Activated CD4-positive, alpha-beta T cell treated with anti-CD3 and anti-CD28 coated beads, Interleukin-2, amount 10 ng/mL, durations not matched to agents 7 days and 5 days (primary cell): ENCODE results near the gene CIAO1. TPM values are rescaled to one million over a fixed set of nuclear protein-coding genes. Genes with fewer than 3 reads are reported as not detected.

Source experiments
- CTCF ChIA-PET: fragments of 350-600 bp; sonication (Branson Sonifier 250); formaldehyde crosslinking; loops from one replicate; lab custom pipeline; 2021; ENCODE audit warnings: antibody characterized with exemption; lab: Charles Lee
- POLR2A ChIA-PET: fragments of 350-600 bp; sonication (Branson Sonifier 250); formaldehyde crosslinking; loops from one replicate; lab custom pipeline; 2021; ENCODE audit warnings: antibody characterized with exemption; lab: Charles Lee
- DNase-seq: peaks from one replicate; pipeline ENCODE4 v3.0.0-alpha.2; 2020
- H3K27ac Mint-ChIP-seq: one replicate; pipeline ENCODE4 v1.8.0; 2021; ENCODE audit warnings: mild to moderate bottlenecking, moderate library complexity, mixed read lengths
- H3K27me3 Mint-ChIP-seq: one replicate; pipeline ENCODE4 v1.8.0; 2021; ENCODE audit warnings: mixed read lengths
- H3K36me3 Mint-ChIP-seq: one replicate; pipeline ENCODE4 v1.8.0; 2021; ENCODE audit warnings: low read depth, mixed read lengths
- H3K4me1 Mint-ChIP-seq: one replicate; pipeline ENCODE4 v1.8.0; 2021; ENCODE audit warnings: mixed read lengths
- H3K4me3 Mint-ChIP-seq: one replicate; pipeline ENCODE4 v1.8.0; 2021; ENCODE audit warnings: mild to moderate bottlenecking, moderate library complexity, mixed read lengths
- H3K9me3 Mint-ChIP-seq: one replicate; pipeline ENCODE4 v1.8.0; 2021; ENCODE audit warnings: mixed read lengths
- total RNA-seq, 2 experiments: library from RNA; stranded (reverse); gene quantifications; one replicate each; pipeline ENCODE4 v1.2.3, GENCODE V29; 2021

CIAO1 gene
- total RNA-seq, 2 experiments from 2014 or later = 53.4 to 59.9 TPM

GRCh38 chr2:96240341-96241038, 25.5 kb upstream of the CIAO1 start:
- H3K36me3 Mint-ChIP-seq = peaks cover 8% of the 10 kb centered on the region
- no peak for DNase-seq
- ChIA-PET CTCF (interaction anchor here (0.5 to 2.9 kb wide), 9 partner anchors 10 to 123 kb away, joined by 3 to 9 read pairs (median 4); partner anchors contain the start of genes ASTL and STARD7), POLR2A (no interaction called here)
- H3K4me1 Mint-ChIP-seq = peaks cover 36% of the 10 kb centered on the region
- H3K27me3 Mint-ChIP-seq = no peaks in the 10 kb centered on the region
- H3K9me3 Mint-ChIP-seq = no peaks in the 10 kb centered on the region
- H3K27ac Mint-ChIP-seq = peak overlapping the region; percentile 9
- no peak overlapping the region for H3K4me3 Mint-ChIP-seq

- peaks cover 15% of the 10 kb centered on the region for H3K36me3 Mint-ChIP-seq
- H3K27ac Mint-ChIP-seq = peak overlapping the region; percentile 95
- POLR2A ChIA-PET = no interaction called here
- peaks cover 44% of the 10 kb centered on the region for H3K4me1 Mint-ChIP-seq
- no peaks in the 10 kb centered on the region for H3K9me3 Mint-ChIP-seq
- no peak overlapping the region for H3K4me3 Mint-ChIP-seq
- CTCF ChIA-PET = interaction anchor here (0.5 to 2.9 kb wide), 12 partner anchors 8 to 102 kb away, joined by 3 to 9 read pairs (median 3); partner anchors contain the start of genes ASTL and STARD7
- no peak for DNase-seq
- H3K27me3 Mint-ChIP-seq = no peaks in the 10 kb centered on the region
Observed at GRCh38 chr2:96241227-96241626, 24.8 kb upstream of the CIAO1 start.

GRCh38 chr2:96241900-96242611, 24.0 kb upstream of the CIAO1 start:
- peaks cover 15% of the 10 kb centered on the region for H3K36me3 Mint-ChIP-seq

GRCh38 chr2:96243843-96244242, 22.2 kb upstream of the CIAO1 start:
- no peak overlapping the region for H3K4me3 Mint-ChIP-seq
- H3K4me1 Mint-ChIP-seq = peaks cover 60% of the 10 kb centered on the region
- H3K27ac Mint-ChIP-seq = peak overlapping the region; percentile 51
- H3K36me3 Mint-ChIP-seq = peaks cover 18% of the 10 kb centered on the region
- H3K9me3 Mint-ChIP-seq = no peaks in the 10 kb centered on the region
- DNase-seq = no peak
- no peaks in the 10 kb centered on the region for H3K27me3 Mint-ChIP-seq
- ChIA-PET POLR2A (no interaction called here), CTCF (interaction anchor here (0.7 to 2.8 kb wide), 4 partner anchors 11 to 105 kb away, joined by 3 to 11 read pairs (median 4); no protein-coding TSS in a partner anchor)

More at GRCh38 chr2:96241900-96242611, 24.0 kb upstream of the CIAO1 start:
- ChIA-PET CTCF (interaction anchor here (0.6 to 2.8 kb wide), 15 partner anchors 8 to 978 kb away, joined by 3 to 11 read pairs (median 3); partner anchors contain the start of gene ASTL), POLR2A (interaction anchor here (1.1 kb wide), 1 partner anchor 34 kb away, joined by 4 read pairs; the partner anchor contains the start of gene STARD7)
- H3K27me3 Mint-ChIP-seq = no peaks in the 10 kb centered on the region
- peak overlapping the region; percentile 41 for H3K4me3 Mint-ChIP-seq
- H3K9me3 Mint-ChIP-seq = no peaks in the 10 kb centered on the region
- peak; percentile 71 for DNase-seq
- H3K4me1 Mint-ChIP-seq = peaks cover 51% of the 10 kb centered on the region
- H3K27ac Mint-ChIP-seq = peak overlapping the region; percentile 95

GRCh38 chr2:96245609-96246390, 20.2 kb upstream of the CIAO1 start:
- ChIA-PET CTCF (interaction anchor here (0.7 to 1.4 kb wide), 7 partner anchors 8 to 263 kb away, joined by 3 read pairs; no protein-coding TSS in a partner anchor), POLR2A (no interaction called here)
- no peak for DNase-seq
- peaks cover 20% of the 10 kb centered on the region for H3K36me3 Mint-ChIP-seq
- no peak overlapping the region for H3K4me3 Mint-ChIP-seq
- no peaks in the 10 kb centered on the region for H3K27me3 Mint-ChIP-seq
- H3K4me1 Mint-ChIP-seq = peaks cover 63% of the 10 kb centered on the region
- no peaks in the 10 kb centered on the region for H3K9me3 Mint-ChIP-seq
- peak overlapping the region; percentile 63 for H3K27ac Mint-ChIP-seq

- CTCF ChIA-PET = interaction anchor here (1.0 to 1.4 kb wide), 3 partner anchors 12 to 79 kb away, joined by 3 read pairs; no protein-coding TSS in a partner anchor
- Mint-ChIP-seq H3K27me3 (no peaks in the 10 kb centered on the region), H3K4me3 (no peak overlapping the region), H3K9me3 (no peaks in the 10 kb centered on the region), H3K36me3 (peaks cover 25% of the 10 kb centered on the region), H3K27ac (peak overlapping the region; percentile 60), H3K4me1 (peaks cover 60% of the 10 kb centered on the region)
- DNase-seq = no peak
- POLR2A ChIA-PET = no interaction called here
Observed at GRCh38 chr2:96247009-96247408, 19.0 kb upstream of the CIAO1 start.

GRCh38 chr2:96247896-96248295, 18.1 kb upstream of the CIAO1 start:
- Mint-ChIP-seq H3K4me3 (no peak overlapping the region), H3K9me3 (no peaks in the 10 kb centered on the region), H3K4me1 (peaks cover 52% of the 10 kb centered on the region), H3K27ac (peak overlapping the region; percentile 75), H3K27me3 (no peaks in the 10 kb centered on the region), H3K36me3 (peaks cover 31% of the 10 kb centered on the region)
- DNase-seq = no peak
- POLR2A ChIA-PET = no interaction called here
- CTCF ChIA-PET = no interaction called here

- Mint-ChIP-seq H3K27me3 (no peaks in the 10 kb centered on the region), H3K4me3 (no peak overlapping the region), H3K36me3 (peaks cover 35% of the 10 kb centered on the region), H3K9me3 (no peaks in the 10 kb centered on the region), H3K4me1 (peaks cover 50% of the 10 kb centered on the region), H3K27ac (no peak overlapping the region)
- ChIA-PET POLR2A (interaction anchor here (1.2 kb wide), 1 partner anchor 12 kb away, joined by 3 read pairs; no protein-coding TSS in a partner anchor), CTCF (interaction anchor here (1.9 kb wide), 1 partner anchor 12 kb away, joined by 7 read pairs; no protein-coding TSS in a partner anchor)
- DNase-seq = no peak
Observed at GRCh38 chr2:96248624-96249023, 17.4 kb upstream of the CIAO1 start.

GRCh38 chr2:96249654-96250053, 16.4 kb upstream of the CIAO1 start:
- ChIA-PET CTCF (interaction anchor here (1.5 to 1.9 kb wide), 3 partner anchors 11 to 17 kb away, joined by 4 to 7 read pairs (median 6); no protein-coding TSS in a partner anchor), POLR2A (interaction anchor here (1.2 kb wide), 1 partner anchor 11 kb away, joined by 3 read pairs; no protein-coding TSS in a partner anchor)
- no peak for DNase-seq
- Mint-ChIP-seq H3K4me1 (peaks cover 50% of the 10 kb centered on the region), H3K27ac (peak overlapping the region; percentile 67), H3K9me3 (no peaks in the 10 kb centered on the region), H3K4me3 (no peak overlapping the region), H3K36me3 (peaks cover 43% of the 10 kb centered on the region), H3K27me3 (no peaks in the 10 kb centered on the region)

- Mint-ChIP-seq H3K4me1 (peaks cover 49% of the 10 kb centered on the region), H3K27ac (peak overlapping the region; percentile 48), H3K27me3 (no peaks in the 10 kb centered on the region), H3K4me3 (no peak overlapping the region), H3K36me3 (peaks cover 43% of the 10 kb centered on the region), H3K9me3 (no peaks in the 10 kb centered on the region)
- no peak for DNase-seq
- CTCF ChIA-PET = interaction anchor here (0.7 to 1.9 kb wide), 5 partner anchors 9 to 17 kb away, joined by 4 to 7 read pairs (median 4); no protein-coding TSS in a partner anchor
- POLR2A ChIA-PET = no interaction called here
Observed at GRCh38 chr2:96250188-96250587, 15.8 kb upstream of the CIAO1 start.

- CTCF ChIA-PET = interaction anchor here (0.7 kb wide), 1 partner anchor 507 kb away, joined by 3 read pairs; no protein-coding TSS in a partner anchor
- H3K27ac Mint-ChIP-seq = no peak overlapping the region
Observed at GRCh38 chr2:96251721-96252292, 14.2 kb upstream of the CIAO1 start.

More at GRCh38 chr2:96251721-96252292, 14.2 kb upstream of the CIAO1 start:
- Mint-ChIP-seq H3K4me3 (no peak overlapping the region), H3K36me3 (peaks cover 45% of the 10 kb centered on the region), H3K4me1 (peaks cover 41% of the 10 kb centered on the region), H3K9me3 (no peaks in the 10 kb centered on the region), H3K27me3 (no peaks in the 10 kb centered on the region)
- POLR2A ChIA-PET = no interaction called here
- no peak for DNase-seq
